Activated T-cell treated with anti-CD3 and anti-CD28 coated beads, Interleukin-2, amount 50 U/mL, for 4 hours (primary cell): Measurements from ENCODE around the gene CA9. TPM values are rescaled to one million over a fixed set of nuclear protein-coding genes. Genes with fewer than 3 reads are reported as not detected.

Experiments
- total RNA-seq, 3 donors: library from RNA; stranded (reverse); gene quantifications; one replicate each; pipeline ENCODE4 v1.2.1, GENCODE V29; 2021

Gene CA9
- total RNA-seq, 3 donors from 2014 or later = 0.24 to 0.46 TPM; not detected in 1

Other genes starting within 250 kb of the CA9 start
- gene RUSC2, start 183.8 kb upstream of the CA9 start, total RNA-seq = 1 to 10 TPM; 1.8 to 5.5 (median 2.1) TPM
- gene TESK1, start 68.7 kb upstream of the CA9 start, total RNA-seq = 10 to 100 TPM; 42.0 to 57.1 (median 54.9) TPM
- gene CD72, start 55.5 kb upstream of the CA9 start, total RNA-seq = 1 to 10 TPM; 1.8 to 4.5 (median 3.9) TPM
- 10 to 100 TPM; 21.8 to 23.8 (median 22.9) TPM for gene SIT1, start 23.0 kb upstream of the CA9 start, total RNA-seq
- over 10,000 TPM; 12,907 to 15,791 (median 13,372) TPM for gene RMRP, start 15.9 kb upstream of the CA9 start, total RNA-seq
- gene CCDC107, start 15.6 kb upstream of the CA9 start, total RNA-seq = 10 to 100 TPM; 11.1 to 12.5 (median 12.0) TPM
- gene ARHGEF39, start 8.7 kb upstream of the CA9 start, total RNA-seq = 1 to 10 TPM; 1.1 to 1.2 (median 1.2) TPM
- 1 to 10 TPM; 1.6 to 2.2 (median 2.2) TPM for gene TPM2, start 16.0 kb downstream of the CA9 start, total RNA-seq
- gene TLN1, start 58.3 kb downstream of the CA9 start, total RNA-seq = 100 to 1,000 TPM; 210 to 252 (median 230) TPM
- 10 to 100 TPM; 22.9 to 27.5 (median 23.6) TPM for gene CREB3, start 58.7 kb downstream of the CA9 start, total RNA-seq
- gene GBA2, start 75.3 kb downstream of the CA9 start, total RNA-seq = 10 to 100 TPM; 29.9 to 34.8 (median 33.2) TPM
- 10 to 100 TPM; 14.3 to 15.3 (median 14.6) TPM for gene RGP1, start 75.4 kb downstream of the CA9 start, total RNA-seq
- 1 to 10 TPM in 1 of 3 donors, under 1 TPM in 2; 0.84 to 1.4 (median 0.86) TPM for gene MSMP, start 80.3 kb downstream of the CA9 start, total RNA-seq
- 1 to 10 TPM; 4.4 to 5.3 (median 5.2) TPM for gene NPR2, start 117.7 kb downstream of the CA9 start, total RNA-seq
- gene SPAG8, start 138.3 kb downstream of the CA9 start, total RNA-seq = under 1 TPM; 0.27 to 0.48 (median 0.40) TPM
- 10 to 100 TPM; 28.7 to 31.9 (median 30.0) TPM for gene HINT2, start 141.1 kb downstream of the CA9 start, total RNA-seq
- not detected for gene FAM221B, start 154.8 kb downstream of the CA9 start, total RNA-seq
- gene TMEM8B, start 155.3 kb downstream of the CA9 start, total RNA-seq = 1 to 10 TPM; 1.5 to 1.9 (median 1.8) TPM
- gene OR13J1, start 196.5 kb downstream of the CA9 start, total RNA-seq = not detected
- not detected for gene HRCT1, start 232.3 kb downstream of the CA9 start, total RNA-seq
- not detected for gene SPAAR, start 235.6 kb downstream of the CA9 start, total RNA-seq